NB4 (cell line): ENCODE data around the gene KCNK13.
"Not testable (repeated sequence)": the region's sequence is repeated elsewhere in the genome, so short reads cannot be mapped to it uniquely, and the experiment has no call there.

Experiments used
- CTCF ChIP-seq: IDR thresholded peaks from one replicate; pipeline ENCODE4 v1.5.1; 2012; ENCODE audit warnings: low read depth, low read length
- MYC ChIP-seq: IDR thresholded peaks from 2 replicates; pipeline ENCODE4 v1.6.1; 2011; ENCODE audit warnings: low read depth, low read length
- POLR2A ChIP-seq: IDR thresholded peaks from 2 replicates; pipeline ENCODE4 v1.6.1; 2011; ENCODE audit warnings: mild to moderate bottlenecking; ENCODE audit not compliant: insufficient read length; ENCODE audit errors: extremely low read depth

- TF ChIP-seq CTCF, POLR2A, MYC: not testable (repeated sequence)
These were observed 35.2 kb upstream of the KCNK13 start for GRCh38 chr14:90026608-90027007.
